Ramos (cell line): ENCODE results near the gene TMEM63B.

ENCODE experiments used
- in situ Hi-C: fragments of 300-500 bp; cut with MboI; formaldehyde crosslinking; loops from one replicate; pipeline ENCODE4 v1.14.3; 2022; ENCODE audit warnings: low sequenced_read_pairs; ENCODE audit not compliant: unreplicated experiment

Gene TMEM63B

GRCh38 chr6:44115866-44116265 is 11.5 kb upstream of the TMEM63B start:
- in situ Hi-C loops = no loop called here

GRCh38 chr6:44116641-44117382 is 10.5 kb upstream of the TMEM63B start:
- in situ Hi-C loops = no loop called here

- in situ Hi-C loops = no loop called here
These were observed 9.8 kb upstream of the TMEM63B start for GRCh38 chr6:44117397-44118128.

GRCh38 chr6:44119704-44120262 is 7.6 kb upstream of the TMEM63B start:
- in situ Hi-C loops = no loop called here

GRCh38 chr6:44120692-44121443 is 6.5 kb upstream of the TMEM63B start:
- in situ Hi-C loops = no loop called here

- in situ Hi-C loops = no loop called here
These were observed 4.6 kb upstream of the TMEM63B start for GRCh38 chr6:44122801-44123200.

GRCh38 chr6:44123544-44123943 is 3.8 kb upstream of the TMEM63B start:
- in situ Hi-C loops = no loop called here

- in situ Hi-C loops = no loop called here
These were observed 819 bp upstream of the TMEM63B start for GRCh38 chr6:44126320-44127149.

GRCh38 chr6:44128020-44128917 is 915 bp downstream of the TMEM63B start:
- in situ Hi-C loops = no loop called here

- in situ Hi-C loops = no loop called here
These were observed 2.5 kb downstream of the TMEM63B start for GRCh38 chr6:44129841-44130322.

- in situ Hi-C loops = no loop called here
These were observed 4.5 kb downstream of the TMEM63B start for GRCh38 chr6:44131892-44132291.

- in situ Hi-C loops = no loop called here
These were observed 5.1 kb downstream of the TMEM63B start for GRCh38 chr6:44132476-44132875.

- in situ Hi-C loops = no loop called here
These were observed 5.9 kb downstream of the TMEM63B start for GRCh38 chr6:44133003-44133931.

GRCh38 chr6:44133981-44134711 is 6.8 kb downstream of the TMEM63B start:
- in situ Hi-C loops = no loop called here

- in situ Hi-C loops = no loop called here
These were observed 7.9 kb downstream of the TMEM63B start for GRCh38 chr6:44135173-44135758.

- in situ Hi-C loops = no loop called here
These were observed 8.5 kb downstream of the TMEM63B start for GRCh38 chr6:44135875-44136274.
